Tibial nerve (tissue), 4 donors: ENCODE measurements around the gene ANK2. TPM values are rescaled to one million over a fixed set of nuclear protein-coding genes. Genes with fewer than 3 reads are reported as not detected.

Experiments
- DNase-seq, 2 donors: peaks; one replicate each; pipeline ENCODE4 v3.0.0-alpha.2; 2019; ENCODE audit warnings: low spot score in 2 of 2
- H3K27ac ChIP-seq, 4 donors: fragments of 200-600 bp; sonication (generic) in 3 of 4; one replicate each; pipeline ENCODE4 v1.5.1; 2017 to 2019; ENCODE audit warnings: mild to moderate bottlenecking in 1 of 4
- H3K27me3 ChIP-seq, 2 donors: fragments of 200-600 bp; sonication (generic) in 1 of 2; one replicate each; pipeline versions ENCODE4 v1.5.1 to v1.6.0; 2017 to 2019
- H3K36me3 ChIP-seq, 3 donors: fragments of 200-600 bp; sonication (generic); one replicate each; pipeline ENCODE4 v1.5.1; 2018 to 2019
- H3K4me1 ChIP-seq, 4 donors: fragments of 200-600 bp; sonication (generic) in 3 of 4; one replicate each; pipeline ENCODE4 v1.5.1; 2017 to 2019
- H3K4me3 ChIP-seq, 4 donors: fragments of 200-600 bp; sonication (generic) in 3 of 4; one replicate each; pipeline ENCODE4 v1.5.1; 2017 to 2019; ENCODE audit warnings: mild to moderate bottlenecking in 1 of 4, moderate library complexity in 1 of 4
- H3K9me3 ChIP-seq, 4 donors: fragments of 200-600 bp; sonication (generic) in 3 of 4; one replicate each; pipeline ENCODE4 v1.5.1; 2017 to 2019
- EP300 ChIP-seq, 2 donors: sonication (generic); formaldehyde crosslinking; IDR thresholded peaks; one replicate each; pipeline ENCODE4 v1.6.1; 2017; ENCODE audit warnings: antibody characterized with exemption in 2 of 2, mild to moderate bottlenecking in 1 of 2
- POLR2A ChIP-seq, 2 donors: fragments of 450-650 bp; IDR thresholded peaks; one replicate each; pipeline ENCODE4 v1.6.1; 2017; ENCODE audit warnings: antibody characterized with exemption in 2 of 2, mild to moderate bottlenecking in 2 of 2, moderate library complexity in 2 of 2
- WGBS, 2 donors: methylation state at CpG; one replicate each; pipeline ENCODE4 v1.1.5; 2018; 5-methylcytosine and 5-hydroxymethylcytosine counted together
- total RNA-seq, 4 donors: library from RNA; depleted of rRNA; stranded (reverse); fragments of >200 nt; gene quantifications; one replicate each; pipeline ENCODE4 v1.1.0, GENCODE V29; 2016
- TF ChIP-seq, protein P1 (sequence below), 5 experiments: fragments of 200-600 bp in 3 of 5; fragments of 450-650 bp in 2 of 5; sonication (generic) in 3 of 5; IDR thresholded peaks; one replicate each; pipeline ENCODE4 v1.5.1; 2016 to 2019; ENCODE audit warnings: antibody characterized with exemption in 5 of 5, mild to moderate bottlenecking in 3 of 5, moderate library complexity in 2 of 5

Gene ANK2
- total RNA-seq, 4 donors from 2014 or later: 63.9 to 113 (median 87.5) TPM

DNA sequence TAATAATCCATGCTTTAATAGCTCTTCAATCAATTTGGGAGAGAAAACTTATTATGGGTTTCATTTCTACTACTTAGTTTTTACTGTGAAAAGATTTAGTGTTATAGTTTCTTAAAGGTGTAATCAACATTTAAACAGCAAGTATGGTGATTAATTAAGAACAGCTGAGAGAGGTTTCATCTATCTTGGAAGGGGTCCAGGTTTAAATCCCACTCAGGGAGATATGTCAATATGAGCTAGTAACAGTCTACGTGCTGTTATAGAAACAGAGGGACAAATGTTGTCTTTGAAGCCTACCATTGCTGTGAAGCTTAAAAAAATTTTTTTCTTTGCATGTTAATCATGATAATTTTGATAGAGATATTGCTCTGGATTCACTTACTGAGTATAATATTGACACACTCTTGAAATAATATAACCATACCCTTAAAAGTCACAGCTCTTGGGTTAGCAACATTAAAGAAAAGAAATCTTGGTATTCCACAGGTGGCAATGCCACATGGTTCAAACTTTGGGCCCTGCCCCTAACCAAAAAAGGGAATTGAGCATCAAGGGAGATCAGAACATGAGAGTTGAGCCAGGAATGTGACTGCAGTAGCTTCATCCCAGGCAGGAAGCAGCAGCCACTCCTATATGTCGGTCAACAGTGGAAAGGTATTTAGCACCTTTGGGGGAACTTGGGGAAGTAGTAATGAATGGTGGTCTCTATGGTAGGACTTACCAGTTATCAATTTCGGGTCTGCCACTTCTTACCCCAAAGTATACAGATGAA lies 107.8 kb downstream of the ANK2 start:
- Histone ChIP-seq H3K36me3 (no peaks in the 10 kb centered on the region), H3K27me3 (no peaks in the 10 kb centered on the region), H3K4me1 (peaks cover 0 to 12% (median 2%) of the 10 kb centered on the region in 4 donors), H3K27ac (no peak overlapping the region), H3K4me3 (no peak overlapping the region), H3K9me3 (no peaks in the 10 kb centered on the region)
- no peak for TF ChIP-seq EP300 (IDR thresholded peaks at IDR 0.05)
- TF ChIP-seq, protein P1, sequence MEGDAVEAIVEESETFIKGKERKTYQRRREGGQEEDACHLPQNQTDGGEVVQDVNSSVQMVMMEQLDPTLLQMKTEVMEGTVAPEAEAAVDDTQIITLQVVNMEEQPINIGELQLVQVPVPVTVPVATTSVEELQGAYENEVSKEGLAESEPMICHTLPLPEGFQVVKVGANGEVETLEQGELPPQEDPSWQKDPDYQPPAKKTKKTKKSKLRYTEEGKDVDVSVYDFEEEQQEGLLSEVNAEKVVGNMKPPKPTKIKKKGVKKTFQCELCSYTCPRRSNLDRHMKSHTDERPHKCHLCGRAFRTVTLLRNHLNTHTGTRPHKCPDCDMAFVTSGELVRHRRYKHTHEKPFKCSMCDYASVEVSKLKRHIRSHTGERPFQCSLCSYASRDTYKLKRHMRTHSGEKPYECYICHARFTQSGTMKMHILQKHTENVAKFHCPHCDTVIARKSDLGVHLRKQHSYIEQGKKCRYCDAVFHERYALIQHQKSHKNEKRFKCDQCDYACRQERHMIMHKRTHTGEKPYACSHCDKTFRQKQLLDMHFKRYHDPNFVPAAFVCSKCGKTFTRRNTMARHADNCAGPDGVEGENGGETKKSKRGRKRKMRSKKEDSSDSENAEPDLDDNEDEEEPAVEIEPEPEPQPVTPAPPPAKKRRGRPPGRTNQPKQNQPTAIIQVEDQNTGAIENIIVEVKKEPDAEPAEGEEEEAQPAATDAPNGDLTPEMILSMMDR (IDR thresholded peaks at IDR 0.05): no peak
- no peak for TF ChIP-seq POLR2A (IDR thresholded peaks at IDR 0.05)
- DNase-seq: no peak
- WGBS, 2 donors: 32 to 56% methylated on average over 3 of the region's 3 CpGs

DNA sequence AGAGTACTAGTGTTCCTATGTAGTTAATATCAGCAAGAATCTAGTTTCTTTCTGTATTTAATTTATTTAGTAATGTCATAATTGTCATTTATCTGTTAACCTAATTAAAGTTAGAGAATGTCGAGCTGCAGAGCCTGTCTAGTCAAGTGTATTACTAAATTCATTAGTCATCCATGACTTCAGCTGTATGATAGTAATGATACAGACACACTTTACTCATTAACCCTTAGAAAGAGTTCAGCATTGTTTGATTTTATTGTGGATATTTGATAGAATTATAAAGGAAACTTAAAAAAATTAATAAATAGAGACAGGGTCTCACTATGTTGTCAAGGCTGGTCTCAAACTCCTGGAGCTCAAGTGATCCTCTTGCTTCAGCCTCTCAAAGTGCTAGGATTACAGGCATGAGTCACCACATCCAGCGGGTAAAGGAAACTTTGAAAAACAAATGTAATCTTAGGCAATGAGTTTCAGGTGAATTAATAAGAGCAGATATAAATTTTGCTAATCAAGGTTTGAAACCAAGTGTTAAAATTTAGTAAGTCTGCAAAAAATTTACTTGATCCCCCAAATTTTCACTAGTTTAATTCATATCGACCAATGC lies 110.6 kb downstream of the ANK2 start:
- H3K36me3 ChIP-seq: no peaks in the 10 kb centered on the region
- H3K4me1 ChIP-seq: peaks cover 0 to 15% (median 2%) of the 10 kb centered on the region in 4 donors
- TF ChIP-seq POLR2A (IDR thresholded peaks at IDR 0.05): no peak
- TF ChIP-seq, protein P1 (IDR thresholded peaks at IDR 0.05): no peak
- no peak for TF ChIP-seq EP300 (IDR thresholded peaks at IDR 0.05)
- 87 to 88% methylated on average over 3 of the region's 3 CpGs for WGBS, 2 donors
- no peaks in the 10 kb centered on the region for H3K27me3 ChIP-seq
- no peak for DNase-seq
- no peaks in the 10 kb centered on the region for H3K9me3 ChIP-seq
- no peak overlapping the region for H3K4me3 ChIP-seq
- peak overlapping the region in 2 of 4 donors; percentile 73 to 79 for H3K27ac ChIP-seq

DNA sequence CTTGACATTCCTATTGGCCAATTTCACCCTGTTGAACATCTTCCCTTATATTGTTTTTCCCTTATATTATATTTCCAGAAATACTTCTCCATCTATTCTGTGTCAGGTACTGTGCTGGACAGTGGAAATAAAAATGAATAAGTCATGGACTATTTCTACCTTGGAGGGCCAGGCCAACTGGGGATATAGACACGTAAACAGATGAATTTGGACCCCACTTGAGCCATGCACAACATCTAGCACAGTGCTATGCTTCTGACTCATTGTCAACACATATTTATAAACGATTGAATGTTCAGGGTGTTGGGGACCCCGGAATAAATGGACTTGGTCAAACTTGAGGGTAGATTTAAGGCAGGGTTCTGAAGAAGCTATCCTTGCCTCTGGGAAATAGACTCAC lies 111.1 kb downstream of the ANK2 start:
- H3K4me3 ChIP-seq: no peak overlapping the region
- TF ChIP-seq, protein P1 (IDR thresholded peaks at IDR 0.05): no peak
- no peak for TF ChIP-seq POLR2A (IDR thresholded peaks at IDR 0.05)
- TF ChIP-seq EP300 (IDR thresholded peaks at IDR 0.05): no peak
- WGBS, 2 donors: 85 to 87% methylated on average over 3 of the region's 3 CpGs
- peaks cover 0 to 18% (median 2%) of the 10 kb centered on the region in 4 donors for H3K4me1 ChIP-seq
- no peaks in the 10 kb centered on the region for H3K9me3 ChIP-seq
- H3K36me3 ChIP-seq: no peaks in the 10 kb centered on the region
- H3K27ac ChIP-seq: peak overlapping the region in 3 of 4 donors; percentile 5 to 79 (median 73)
- DNase-seq: no peak
- H3K27me3 ChIP-seq: no peaks in the 10 kb centered on the region

DNA sequence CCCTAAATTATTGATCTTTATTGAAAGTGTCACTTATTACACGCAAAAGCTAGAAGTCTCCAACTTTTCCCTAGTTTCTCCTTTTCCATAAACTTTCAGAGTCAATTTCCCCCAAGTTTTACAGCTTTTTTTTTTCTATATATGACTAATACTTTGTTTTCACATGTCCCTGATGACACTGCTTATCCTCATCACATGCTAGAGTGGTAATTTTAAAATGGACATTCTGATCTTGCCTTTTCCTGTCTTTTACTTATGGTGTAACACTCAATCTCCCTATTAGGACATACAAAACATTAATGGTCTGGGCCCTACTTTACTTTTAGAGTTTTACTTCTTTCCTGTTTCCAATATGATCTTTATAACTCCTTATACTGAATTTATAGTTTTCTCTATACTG lies 112.6 kb downstream of the ANK2 start:
- H3K4me3 ChIP-seq: no peak overlapping the region
- H3K4me1 ChIP-seq: peaks cover 0 to 18% (median 2%) of the 10 kb centered on the region in 4 donors
- no peaks in the 10 kb centered on the region for H3K27me3 ChIP-seq
- no peaks in the 10 kb centered on the region for H3K36me3 ChIP-seq
- no peak for DNase-seq
- TF ChIP-seq, protein P1 (IDR thresholded peaks at IDR 0.05): no peak
- TF ChIP-seq EP300 (IDR thresholded peaks at IDR 0.05): peak in 1 of 2 donors; percentile 25
- WGBS, 2 donors: 90 to 94% methylated on average over 1 of the region's 1 CpG
- H3K27ac ChIP-seq: peak overlapping the region in 2 of 4 donors; percentile 73 to 79
- no peaks in the 10 kb centered on the region for H3K9me3 ChIP-seq

DNA sequence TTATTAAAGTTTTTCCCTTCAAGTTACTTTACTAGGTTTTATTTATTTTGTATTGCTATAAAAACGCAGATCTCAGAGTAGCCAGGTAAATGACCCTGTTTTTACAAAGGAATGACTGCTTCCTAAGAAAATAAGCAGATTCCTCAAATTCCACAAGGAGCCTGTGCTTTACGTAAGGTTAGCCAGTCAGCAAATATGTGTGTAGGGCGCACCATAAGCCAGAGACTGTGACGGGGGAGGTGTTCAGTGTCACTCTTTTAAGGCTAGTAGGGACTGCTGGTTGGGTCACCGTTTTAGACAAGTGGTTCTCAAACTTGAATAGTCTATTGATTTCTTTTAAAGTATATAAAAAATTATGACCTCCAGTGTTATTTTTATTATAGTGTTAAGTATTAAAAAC lies 119.9 kb downstream of the ANK2 start:
- TF ChIP-seq POLR2A (IDR thresholded peaks at IDR 0.05) (no peak), EP300 (IDR thresholded peaks at IDR 0.05) (no peak)
- TF ChIP-seq, protein P1 (IDR thresholded peaks at IDR 0.05): no peak
- H3K27me3 ChIP-seq: no peaks in the 10 kb centered on the region
- H3K4me1 ChIP-seq: peaks cover 0 to 26% (median 0%) of the 10 kb centered on the region in 4 donors
- no peak overlapping the region for H3K27ac ChIP-seq
- no peaks in the 10 kb centered on the region for H3K9me3 ChIP-seq
- no peaks in the 10 kb centered on the region for H3K36me3 ChIP-seq
- no peak for DNase-seq
- no peak overlapping the region for H3K4me3 ChIP-seq
- WGBS, 2 donors: 64 to 68% methylated on average over 5 of the region's 5 CpGs
